ENCODE data around the gene SYT11.
"Not testable (repeated sequence)": the region's sequence is repeated elsewhere in the genome, so short reads cannot be mapped to it uniquely, and the experiment has no call there.

SYT11 gene

DNA sequence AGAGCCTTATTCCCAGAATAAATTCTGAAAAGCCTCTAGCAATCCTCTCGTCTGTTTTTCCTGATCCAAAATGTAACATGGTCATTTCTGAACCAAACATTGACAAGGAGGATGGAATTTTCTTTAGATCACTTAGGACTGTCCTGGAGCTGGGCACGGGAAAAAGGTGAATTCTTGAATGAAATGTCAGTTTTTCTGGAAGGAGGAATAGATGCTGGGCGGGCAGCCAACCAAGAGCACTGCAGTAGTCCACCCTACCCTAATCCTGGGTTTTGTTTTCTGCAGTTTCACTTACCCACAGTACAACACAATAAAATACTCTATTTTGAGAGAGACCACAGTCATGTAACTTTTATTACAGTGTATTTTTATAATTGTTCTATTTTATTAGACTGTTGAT, 30.9 kb downstream of the SYT11 start:
- ATAC-seq (ENCODE audit: insufficient read depth, low read depth) (no peak), DNase-seq (no peak)
- no peak for TF ChIP-seq EZH2 (IDR thresholded peaks at IDR 0.05; ENCODE audit: borderline replicate concordance, low read depth, low read length, severe bottlenecking)
- TF ChIP-seq, protein P1, sequence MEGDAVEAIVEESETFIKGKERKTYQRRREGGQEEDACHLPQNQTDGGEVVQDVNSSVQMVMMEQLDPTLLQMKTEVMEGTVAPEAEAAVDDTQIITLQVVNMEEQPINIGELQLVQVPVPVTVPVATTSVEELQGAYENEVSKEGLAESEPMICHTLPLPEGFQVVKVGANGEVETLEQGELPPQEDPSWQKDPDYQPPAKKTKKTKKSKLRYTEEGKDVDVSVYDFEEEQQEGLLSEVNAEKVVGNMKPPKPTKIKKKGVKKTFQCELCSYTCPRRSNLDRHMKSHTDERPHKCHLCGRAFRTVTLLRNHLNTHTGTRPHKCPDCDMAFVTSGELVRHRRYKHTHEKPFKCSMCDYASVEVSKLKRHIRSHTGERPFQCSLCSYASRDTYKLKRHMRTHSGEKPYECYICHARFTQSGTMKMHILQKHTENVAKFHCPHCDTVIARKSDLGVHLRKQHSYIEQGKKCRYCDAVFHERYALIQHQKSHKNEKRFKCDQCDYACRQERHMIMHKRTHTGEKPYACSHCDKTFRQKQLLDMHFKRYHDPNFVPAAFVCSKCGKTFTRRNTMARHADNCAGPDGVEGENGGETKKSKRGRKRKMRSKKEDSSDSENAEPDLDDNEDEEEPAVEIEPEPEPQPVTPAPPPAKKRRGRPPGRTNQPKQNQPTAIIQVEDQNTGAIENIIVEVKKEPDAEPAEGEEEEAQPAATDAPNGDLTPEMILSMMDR (IDR thresholded peaks at IDR 0.05; ENCODE audit: borderline replicate concordance, extremely low read depth, low read length, poor library complexity, severe bottlenecking), result no peak
- no peaks in the 10 kb centered on the region for H3K36me3 ChIP-seq (ENCODE audit: insufficient read depth, low read length)
- H2AFZ ChIP-seq (ENCODE audit: low read depth, low read length), result no peak overlapping the region
- no peaks in the 10 kb centered on the region for H3K79me2 ChIP-seq (ENCODE audit: insufficient read depth, low read length)
- H3K27ac ChIP-seq (ENCODE audit: low read length), result no peak overlapping the region
- H3K4me2 ChIP-seq (ENCODE audit: insufficient read depth, low read length), result no peak overlapping the region
- H3K9ac ChIP-seq (ENCODE audit: low read depth, low read length), result no peak overlapping the region
- no peaks in the 10 kb centered on the region for H3K9me3 ChIP-seq (ENCODE audit: insufficient read depth, low read length, severe bottlenecking)
- no peaks in the 10 kb centered on the region for H3K27me3 ChIP-seq (ENCODE audit: insufficient read depth, low read length, poor library complexity)
- H3K4me3 ChIP-seq (ENCODE audit: low read depth in 1 of 2, low read length in 2 of 2), result no peak overlapping the region
- H4K20me1 ChIP-seq (ENCODE audit: insufficient read depth, low read length), result no peaks in the 10 kb centered on the region
- H3K4me1 ChIP-seq (ENCODE audit: insufficient read depth, low read length), result 0 out of 2 replicates have a peak, but pooled peaks cover 4% of the 10 kb centered on the region

DNA sequence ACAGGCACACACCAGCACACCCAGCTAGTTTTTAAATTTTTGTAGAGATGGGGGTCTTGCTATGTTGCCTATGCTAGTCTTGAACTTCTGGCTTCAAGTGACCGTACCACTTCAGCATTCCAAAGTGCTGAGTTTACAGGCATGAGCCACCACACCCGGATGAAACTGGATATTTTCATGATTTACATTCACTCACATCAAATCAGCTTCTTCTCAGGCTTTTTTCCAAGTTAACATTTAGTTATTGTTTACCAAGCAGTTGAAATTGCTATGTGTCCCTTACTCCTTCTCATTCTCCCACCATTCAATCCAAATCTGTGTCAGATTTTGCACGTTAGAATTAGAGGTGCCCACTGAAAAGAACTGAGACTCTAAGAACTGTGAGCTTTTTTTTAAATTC, 33.4 kb downstream of the SYT11 start:
- H3K27me3 ChIP-seq (ENCODE audit: insufficient read depth, low read length, poor library complexity), result no peaks in the 10 kb centered on the region
- TF ChIP-seq EZH2 (IDR thresholded peaks at IDR 0.05; ENCODE audit: borderline replicate concordance, low read depth, low read length, severe bottlenecking), result no peak
- TF ChIP-seq, protein P1 (IDR thresholded peaks at IDR 0.05; ENCODE audit: borderline replicate concordance, extremely low read depth, low read length, poor library complexity, severe bottlenecking), result no peak
- H3K9ac ChIP-seq (ENCODE audit: low read depth, low read length), result no peak overlapping the region
- no peaks in the 10 kb centered on the region for H3K9me3 ChIP-seq (ENCODE audit: insufficient read depth, low read length, severe bottlenecking)
- 0 out of 2 replicates have a peak, but pooled peaks cover 4% of the 10 kb centered on the region for H3K4me1 ChIP-seq (ENCODE audit: insufficient read depth, low read length)
- ATAC-seq (ENCODE audit: insufficient read depth, low read depth), result no peak
- no peak overlapping the region for H3K4me3 ChIP-seq (ENCODE audit: low read depth in 1 of 2, low read length in 2 of 2)
- H3K36me3 ChIP-seq (ENCODE audit: insufficient read depth, low read length), result 0 out of 2 replicates have a peak, but pooled peaks cover 5% of the 10 kb centered on the region
- DNase-seq, result no peak
- no peaks in the 10 kb centered on the region for H4K20me1 ChIP-seq (ENCODE audit: insufficient read depth, low read length)
- H3K79me2 ChIP-seq (ENCODE audit: insufficient read depth, low read length), result no peaks in the 10 kb centered on the region
- H3K27ac ChIP-seq (ENCODE audit: low read length), result no peak overlapping the region
- H2AFZ ChIP-seq (ENCODE audit: low read depth, low read length), result no peak overlapping the region
- H3K4me2 ChIP-seq (ENCODE audit: insufficient read depth, low read length), result no peak overlapping the region

DNA sequence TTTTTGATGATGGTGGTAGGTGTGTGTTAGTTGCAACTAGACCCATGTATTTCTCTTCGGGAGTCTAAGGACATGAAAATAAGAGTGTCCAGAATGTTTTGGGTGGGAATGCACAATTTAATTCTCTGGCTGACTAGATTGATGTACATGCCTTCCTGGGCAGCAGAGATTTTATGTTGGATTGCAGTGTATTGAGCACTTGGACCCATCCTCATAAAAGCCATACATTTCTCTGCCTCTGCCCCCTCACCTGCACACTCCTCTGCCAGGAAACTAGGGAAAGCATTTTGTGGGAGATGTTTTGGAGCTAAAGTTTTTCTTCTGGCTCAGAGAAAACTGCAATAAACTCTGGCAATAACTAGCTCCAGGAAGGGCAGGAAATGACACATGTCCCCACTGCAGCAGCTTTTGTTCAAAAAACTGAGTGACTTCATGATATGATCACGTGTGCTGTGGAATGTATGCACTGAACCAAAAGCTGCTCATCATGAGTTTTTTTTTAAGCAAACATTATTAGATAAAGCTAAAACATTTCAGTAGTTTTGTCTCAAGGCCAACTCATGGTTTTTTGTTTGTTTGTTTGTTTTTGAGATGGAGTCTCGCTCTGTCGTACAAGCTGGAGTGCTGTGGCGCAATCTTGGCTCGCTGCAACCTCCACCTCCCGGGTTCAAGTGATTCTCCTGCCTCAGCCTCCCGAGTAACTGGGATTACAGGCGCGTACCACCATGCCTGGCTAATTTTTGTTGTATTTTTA, 34.2 kb downstream of the SYT11 start:
- Histone ChIP-seq H3K27ac (ENCODE audit: low read length) (no peak overlapping the region), H3K9me3 (ENCODE audit: insufficient read depth, low read length, severe bottlenecking) (no peaks in the 10 kb centered on the region), H3K27me3 (ENCODE audit: insufficient read depth, low read length, poor library complexity) (no peaks in the 10 kb centered on the region), H3K4me1 (ENCODE audit: insufficient read depth, low read length) (0 out of 2 replicates have a peak, but pooled peaks cover 4% of the 10 kb centered on the region), H3K9ac (ENCODE audit: low read depth, low read length) (no peak overlapping the region), H4K20me1 (ENCODE audit: insufficient read depth, low read length) (no peaks in the 10 kb centered on the region), H2AFZ (ENCODE audit: low read depth, low read length) (no peak overlapping the region), H3K36me3 (ENCODE audit: insufficient read depth, low read length) (peaks cover 7% of the 10 kb centered on the region; the same call in 1 of the 2 replicates), H3K4me2 (ENCODE audit: insufficient read depth, low read length) (no peak overlapping the region), H3K4me3 (ENCODE audit: low read depth in 1 of 2, low read length in 2 of 2) (no peak overlapping the region), H3K79me2 (ENCODE audit: insufficient read depth, low read length) (no peaks in the 10 kb centered on the region)
- ATAC-seq (ENCODE audit: insufficient read depth, low read depth) (peak; percentile 61), DNase-seq (no peak)
- TF ChIP-seq EZH2 (IDR thresholded peaks at IDR 0.05; ENCODE audit: borderline replicate concordance, low read depth, low read length, severe bottlenecking), result no peak
- TF ChIP-seq, protein P1 (IDR thresholded peaks at IDR 0.05; ENCODE audit: borderline replicate concordance, extremely low read depth, low read length, poor library complexity, severe bottlenecking), result no peak

DNA sequence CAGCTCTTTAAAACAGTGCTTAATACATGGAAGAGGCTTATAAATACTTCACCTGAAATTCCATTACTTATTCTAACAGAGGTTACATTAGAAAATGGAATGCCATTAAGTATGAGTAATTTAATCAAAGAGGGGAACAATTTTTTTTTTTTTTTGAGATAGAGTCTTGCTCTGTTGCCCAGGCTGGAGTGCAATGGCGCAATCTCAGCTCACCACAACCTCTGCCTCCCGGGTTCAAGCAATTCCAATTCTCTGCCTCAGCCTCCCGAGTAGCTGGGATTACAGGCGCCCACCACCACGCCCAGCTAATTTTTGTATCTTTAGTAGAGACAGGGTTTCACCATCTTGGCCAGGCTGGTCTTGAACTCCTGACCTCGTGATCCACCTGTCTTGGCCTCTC, 36.2 kb downstream of the SYT11 start:
- H2AFZ ChIP-seq (ENCODE audit: low read depth, low read length); DNase-seq; H3K27me3 ChIP-seq (ENCODE audit: insufficient read depth, low read length, poor library complexity); H3K4me3 ChIP-seq (ENCODE audit: low read depth in 1 of 2, low read length in 2 of 2); ATAC-seq (ENCODE audit: insufficient read depth, low read depth); H4K20me1 ChIP-seq (ENCODE audit: insufficient read depth, low read length); H3K4me1 ChIP-seq (ENCODE audit: insufficient read depth, low read length); H3K9ac ChIP-seq (ENCODE audit: low read depth, low read length); H3K4me2 ChIP-seq (ENCODE audit: insufficient read depth, low read length); H3K79me2 ChIP-seq (ENCODE audit: insufficient read depth, low read length); H3K9me3 ChIP-seq (ENCODE audit: insufficient read depth, low read length, severe bottlenecking); H3K27ac ChIP-seq (ENCODE audit: low read length): not testable (repeated sequence)
- H3K36me3 ChIP-seq (ENCODE audit: insufficient read depth, low read length), result peaks cover 27% of the 10 kb centered on the region

DNA sequence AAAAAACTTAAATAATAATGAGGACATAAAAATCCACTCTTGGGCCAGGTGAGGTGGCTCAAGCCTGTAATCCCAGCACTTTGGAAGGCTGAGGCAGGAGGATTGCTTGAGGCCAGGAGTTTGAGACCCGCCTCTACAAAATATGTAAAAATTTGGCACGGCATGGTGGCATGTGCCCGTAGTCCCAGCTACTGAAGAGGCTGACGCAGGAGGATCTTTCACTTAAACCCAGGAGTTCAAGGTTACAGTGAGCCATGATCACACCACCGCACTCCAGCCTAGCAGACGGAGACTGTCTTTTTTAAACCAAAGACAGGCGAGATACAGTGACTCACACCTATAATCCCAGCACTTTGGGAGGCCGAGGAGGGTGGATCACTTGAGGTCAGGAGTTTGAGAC, 37.1 kb downstream of the SYT11 start:
- H3K27ac ChIP-seq (ENCODE audit: low read length); H3K4me2 ChIP-seq (ENCODE audit: insufficient read depth, low read length); H3K9ac ChIP-seq (ENCODE audit: low read depth, low read length); H3K79me2 ChIP-seq (ENCODE audit: insufficient read depth, low read length); DNase-seq; H4K20me1 ChIP-seq (ENCODE audit: insufficient read depth, low read length); ATAC-seq (ENCODE audit: insufficient read depth, low read depth); H3K4me1 ChIP-seq (ENCODE audit: insufficient read depth, low read length); H3K9me3 ChIP-seq (ENCODE audit: insufficient read depth, low read length, severe bottlenecking); H2AFZ ChIP-seq (ENCODE audit: low read depth, low read length); H3K4me3 ChIP-seq (ENCODE audit: low read depth in 1 of 2, low read length in 2 of 2); H3K27me3 ChIP-seq (ENCODE audit: insufficient read depth, low read length, poor library complexity): not testable (repeated sequence)
- H3K36me3 ChIP-seq (ENCODE audit: insufficient read depth, low read length), result peaks cover 36% of the 10 kb centered on the region

Data from DND-41 (cell line).